AG09309 (cell line): Measurements from ENCODE around the gene CFAP68.
A peak's percentile ranks its signal among the peaks of the same experiment; 100 is the strongest.

Source experiments
- DNase-seq: peaks from one replicate; pipeline ENCODE4 v3.0.0-alpha.2; 2010; ENCODE audit warnings: low read depth
- H3K4me3 ChIP-seq: 2 replicates; pipeline ENCODE4 v1.5.1; 2011; ENCODE audit warnings: mild to moderate bottlenecking, low read depth, low read length, moderate library complexity; ENCODE audit not compliant: control insufficient read depth
- CTCF ChIP-seq: IDR thresholded peaks from 2 replicates; pipeline ENCODE4 v1.5.1; 2011; ENCODE audit warnings: mild to moderate bottlenecking, low read depth, low read length, inconsistent platforms; ENCODE audit not compliant: insufficient read depth, control insufficient read depth; ENCODE audit errors: missing control alignments

Gene CFAP68

GRCh38 chr11:111913031-111913861 lies 33.9 kb downstream of the CFAP68 start:
- DNase-seq: no peak
- peak overlapping the region; percentile 38 for H3K4me3 ChIP-seq
- TF ChIP-seq CTCF: no peak

- H3K4me3 ChIP-seq: no peak overlapping the region
- TF ChIP-seq CTCF: no peak
- no peak for DNase-seq
Measured at GRCh38 chr11:111913997-111914396, 34.7 kb downstream of the CFAP68 start.

GRCh38 chr11:111916768-111917167 lies 37.4 kb downstream of the CFAP68 start:
- TF ChIP-seq CTCF: no peak
- no peak for DNase-seq
- H3K4me3 ChIP-seq: no peak overlapping the region

GRCh38 chr11:111917312-111917711 lies 38.0 kb downstream of the CFAP68 start:
- DNase-seq: no peak
- TF ChIP-seq CTCF: no peak
- H3K4me3 ChIP-seq: no peak overlapping the region

GRCh38 chr11:111917788-111918187 lies 38.4 kb downstream of the CFAP68 start:
- no peak for DNase-seq
- no peak overlapping the region for H3K4me3 ChIP-seq
- no peak for TF ChIP-seq CTCF

GRCh38 chr11:111918390-111919256 lies 39.3 kb downstream of the CFAP68 start, which contains the start of gene C11orf52:
C11orf52 (plus strand) TSS chr11:111918913; CDS start chr11:111918973, 60 bp downstream.
- no peak for DNase-seq
- TF ChIP-seq CTCF: no peak
- H3K4me3 ChIP-seq: no peak within 1 kb of the TSS
